Loucy (cell line): ENCODE results near the gene ASXL3.

Source experiments
- H2AFZ ChIP-seq: fragments of 200-600 bp; sonication (generic); 2 replicates; pipeline ENCODE4 v1.6.0; 2016; ENCODE audit warnings: antibody characterized with exemption, mild to moderate bottlenecking, low read length, moderate library complexity
- H3F3A ChIP-seq: fragments of 200-600 bp; 2 replicates; pipeline ENCODE4 v1.6.0; 2016; ENCODE audit warnings: antibody characterized with exemption, low read depth, mild to moderate bottlenecking
- H3K27me3 ChIP-seq: fragments of 200-600 bp; sonication (generic); 2 replicates; pipeline ENCODE4 v1.6.1; 2014; ENCODE audit warnings: low read length, mild to moderate bottlenecking; ENCODE audit not compliant: insufficient read depth, poor library complexity, severe bottlenecking
- H3K36me3 ChIP-seq: fragments of 200-600 bp; sonication (generic); 2 replicates; pipeline ENCODE4 v1.6.1; 2016; ENCODE audit warnings: low read length; ENCODE audit not compliant: insufficient read depth
- H3K4me1 ChIP-seq: fragments of 200-600 bp; sonication (generic); 2 replicates; pipeline ENCODE4 v1.5.1; 2014; ENCODE audit warnings: low read length, mild to moderate bottlenecking; ENCODE audit not compliant: insufficient read depth, poor library complexity, severe bottlenecking
- H3K4me2 ChIP-seq: fragments of 200-600 bp; sonication (generic); 2 replicates; pipeline ENCODE4 v1.6.0; 2014; ENCODE audit warnings: antibody characterized with exemption, low read length, low read depth, mild to moderate bottlenecking; ENCODE audit not compliant: poor library complexity, severe bottlenecking
- H3K4me3 ChIP-seq: fragments of 200-600 bp; sonication (generic); 2 replicates; pipeline ENCODE4 v1.5.1; 2014; ENCODE audit warnings: low read length, mild to moderate bottlenecking, mixed read lengths; ENCODE audit not compliant: poor library complexity, severe bottlenecking
- H3K79me2 ChIP-seq: fragments of 200-600 bp; sonication (generic); 2 replicates; pipeline ENCODE4 v1.6.1; 2014; ENCODE audit warnings: low read length; ENCODE audit not compliant: insufficient read depth
- H3K9ac ChIP-seq: fragments of 200-600 bp; sonication (generic); 2 replicates; pipeline ENCODE4 v1.6.0; 2014; ENCODE audit warnings: mild to moderate bottlenecking, low read depth, low read length, moderate library complexity; ENCODE audit not compliant: poor library complexity, severe bottlenecking
- H3K9me2 ChIP-seq: fragments of 200-600 bp; sonication (generic); replicated peaks from 2 replicates; pipeline ENCODE4 v1.6.1; 2016; ENCODE audit warnings: low read depth, low read length, mixed read lengths
- H3K9me3 ChIP-seq: fragments of 200-600 bp; sonication (generic); 2 replicates; pipeline ENCODE4 v1.6.1; 2014; ENCODE audit warnings: mild to moderate bottlenecking, antibody characterized with exemption, low read length, low read depth; ENCODE audit not compliant: insufficient read depth
- H4K20me1 ChIP-seq: fragments of 200-600 bp; sonication (generic); 2 replicates; pipeline ENCODE4 v1.6.0; 2014; ENCODE audit warnings: antibody characterized with exemption, low read length, mild to moderate bottlenecking; ENCODE audit not compliant: insufficient read depth, poor library complexity, severe bottlenecking
- EZH2phosphoT487 ChIP-seq: fragments of 200-600 bp; IDR thresholded peaks from 2 replicates; pipeline ENCODE4 v1.6.1; 2018; ENCODE audit warnings: antibody characterized with exemption, mild to moderate bottlenecking, moderate library complexity, borderline replicate concordance
- TF ChIP-seq, protein P1 (sequence below): fragments of 200-600 bp; sonication (generic); conservative IDR thresholded peaks from 2 replicates; pipeline ENCODE4 v1.5.1; 2014; ENCODE audit warnings: mild to moderate bottlenecking, antibody characterized with exemption, low read length

ASXL3 gene

DNA sequence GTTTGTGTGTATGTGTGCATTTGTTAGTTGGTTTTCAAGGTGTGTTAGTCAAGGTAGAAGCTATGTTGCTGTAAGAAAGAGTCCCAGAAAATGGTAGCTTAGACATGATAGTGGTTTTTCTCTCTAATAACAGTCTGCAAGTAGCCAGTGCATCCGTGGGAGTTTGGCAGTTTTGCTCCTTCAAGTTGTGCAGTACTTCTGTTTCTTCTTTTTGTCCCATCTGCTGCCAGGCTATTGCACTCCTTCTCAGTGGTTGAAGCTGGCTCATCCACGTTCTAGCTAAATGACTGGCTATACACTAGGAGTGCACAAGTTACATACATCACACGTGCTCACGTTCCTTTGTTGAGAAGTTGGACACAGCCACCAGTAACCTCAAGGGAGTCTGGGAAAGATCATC lies 134.7 kb downstream of the ASXL3 start:
- Histone ChIP-seq H3K79me2 (no peaks in the 10 kb centered on the region), H3K4me3 (no peak overlapping the region), H2AFZ (no peak overlapping the region), H3K4me2 (no peak overlapping the region), H3K36me3 (no peaks in the 10 kb centered on the region), H3K9ac (no peak overlapping the region), H3K9me3 (no peaks in the 10 kb centered on the region), H3F3A (no peaks in the 10 kb centered on the region), H4K20me1 (no peaks in the 10 kb centered on the region), H3K9me2 (no peaks in the 10 kb centered on the region), H3K27me3 (no peaks in the 10 kb centered on the region), H3K4me1 (no peaks in the 10 kb centered on the region)
- TF ChIP-seq, protein P1, sequence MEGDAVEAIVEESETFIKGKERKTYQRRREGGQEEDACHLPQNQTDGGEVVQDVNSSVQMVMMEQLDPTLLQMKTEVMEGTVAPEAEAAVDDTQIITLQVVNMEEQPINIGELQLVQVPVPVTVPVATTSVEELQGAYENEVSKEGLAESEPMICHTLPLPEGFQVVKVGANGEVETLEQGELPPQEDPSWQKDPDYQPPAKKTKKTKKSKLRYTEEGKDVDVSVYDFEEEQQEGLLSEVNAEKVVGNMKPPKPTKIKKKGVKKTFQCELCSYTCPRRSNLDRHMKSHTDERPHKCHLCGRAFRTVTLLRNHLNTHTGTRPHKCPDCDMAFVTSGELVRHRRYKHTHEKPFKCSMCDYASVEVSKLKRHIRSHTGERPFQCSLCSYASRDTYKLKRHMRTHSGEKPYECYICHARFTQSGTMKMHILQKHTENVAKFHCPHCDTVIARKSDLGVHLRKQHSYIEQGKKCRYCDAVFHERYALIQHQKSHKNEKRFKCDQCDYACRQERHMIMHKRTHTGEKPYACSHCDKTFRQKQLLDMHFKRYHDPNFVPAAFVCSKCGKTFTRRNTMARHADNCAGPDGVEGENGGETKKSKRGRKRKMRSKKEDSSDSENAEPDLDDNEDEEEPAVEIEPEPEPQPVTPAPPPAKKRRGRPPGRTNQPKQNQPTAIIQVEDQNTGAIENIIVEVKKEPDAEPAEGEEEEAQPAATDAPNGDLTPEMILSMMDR, result no peak
- TF ChIP-seq EZH2phosphoT487, result no peak

DNA sequence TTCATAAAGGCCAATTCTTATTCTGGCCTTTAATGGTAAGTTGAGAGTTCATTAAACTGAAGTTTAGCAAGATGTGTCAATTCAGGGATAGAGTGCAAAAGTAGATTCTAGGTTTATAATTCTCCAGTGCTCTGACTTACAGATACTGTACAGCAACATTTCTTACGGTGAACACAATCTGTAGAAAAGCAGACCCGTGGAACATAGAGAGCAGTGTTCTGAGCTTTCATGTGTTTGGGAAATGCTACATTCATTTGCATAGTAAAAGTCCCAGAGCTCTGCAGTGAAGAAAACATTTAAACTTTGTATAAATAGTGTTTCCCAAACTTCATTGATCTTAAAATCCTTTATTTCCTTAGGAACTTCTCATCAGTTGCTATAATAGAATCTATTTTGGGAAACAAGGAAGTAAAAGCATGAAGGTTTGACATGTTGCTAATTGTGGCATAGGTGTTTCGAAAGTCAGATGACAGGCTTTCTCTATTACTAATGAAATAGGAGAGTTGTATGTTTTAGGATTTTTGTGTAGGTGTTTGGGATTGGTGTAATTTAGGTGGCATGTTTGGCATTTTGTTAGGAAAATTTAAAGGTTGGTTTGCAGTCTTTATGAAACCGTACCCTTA lies 138.2 kb downstream of the ASXL3 start:
- H3K36me3 ChIP-seq, result no peaks in the 10 kb centered on the region
- H3K9me2 ChIP-seq, result no peaks in the 10 kb centered on the region
- no peaks in the 10 kb centered on the region for H3K9me3 ChIP-seq
- TF ChIP-seq, protein P1, result no peak
- no peak for TF ChIP-seq EZH2phosphoT487
- no peaks in the 10 kb centered on the region for H3K27me3 ChIP-seq
- no peaks in the 10 kb centered on the region for H3K79me2 ChIP-seq
- H3K4me2 ChIP-seq, result no peak overlapping the region
- no peaks in the 10 kb centered on the region for H3F3A ChIP-seq
- H3K4me3 ChIP-seq, result no peak overlapping the region
- H4K20me1 ChIP-seq, result no peaks in the 10 kb centered on the region
- no peak overlapping the region for H3K9ac ChIP-seq
- no peaks in the 10 kb centered on the region for H3K4me1 ChIP-seq
- H2AFZ ChIP-seq, result no peak overlapping the region

DNA sequence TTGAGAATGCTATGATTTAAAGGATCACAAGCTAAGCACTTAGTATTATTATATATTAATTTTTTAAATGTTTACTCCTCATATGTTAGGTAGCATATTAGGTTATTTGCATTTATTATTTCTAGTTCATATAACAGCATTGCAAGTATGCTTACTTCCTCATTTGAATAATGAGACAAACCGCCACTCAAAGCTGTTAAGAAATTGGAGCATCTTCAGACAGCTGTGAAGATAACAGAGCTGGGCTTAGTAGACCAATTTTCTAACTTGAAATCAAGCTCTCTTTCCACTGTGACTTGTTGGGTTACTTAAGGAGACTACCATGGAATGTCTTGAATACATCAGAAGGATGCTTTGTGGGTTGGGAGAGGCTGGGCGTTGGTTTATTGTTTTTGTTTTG lies 139.3 kb downstream of the ASXL3 start:
- TF ChIP-seq, protein P1, result no peak
- no peak for TF ChIP-seq EZH2phosphoT487
- H4K20me1 ChIP-seq, result no peaks in the 10 kb centered on the region
- no peak overlapping the region for H3K4me2 ChIP-seq
- no peaks in the 10 kb centered on the region for H3K27me3 ChIP-seq
- no peaks in the 10 kb centered on the region for H3K9me3 ChIP-seq
- H3K4me3 ChIP-seq, result no peak overlapping the region
- no peaks in the 10 kb centered on the region for H3F3A ChIP-seq
- H3K9ac ChIP-seq, result no peak overlapping the region
- no peaks in the 10 kb centered on the region for H3K79me2 ChIP-seq
- no peak overlapping the region for H2AFZ ChIP-seq
- no peaks in the 10 kb centered on the region for H3K4me1 ChIP-seq
- H3K36me3 ChIP-seq, result no peaks in the 10 kb centered on the region
- H3K9me2 ChIP-seq, result no peaks in the 10 kb centered on the region
